GM19455 (cell line): Measurements from ENCODE around the gene ZNF576.
"Not testable (repeated sequence)": the region's sequence is repeated elsewhere in the genome, so short reads cannot be mapped to it uniquely, and the experiment has no call there.

ENCODE experiments used
- ATAC-seq: cut with Tn5 transposase; IDR thresholded peaks from one replicate; pipeline ENCODE4 v1.9.1; 2021; ENCODE audit not compliant: unreplicated experiment

Gene ZNF576

GRCh38 chr19:43598445-43599240 lies 2.2 kb downstream of the ZNF576 start:
- no peak for ATAC-seq

DNA sequence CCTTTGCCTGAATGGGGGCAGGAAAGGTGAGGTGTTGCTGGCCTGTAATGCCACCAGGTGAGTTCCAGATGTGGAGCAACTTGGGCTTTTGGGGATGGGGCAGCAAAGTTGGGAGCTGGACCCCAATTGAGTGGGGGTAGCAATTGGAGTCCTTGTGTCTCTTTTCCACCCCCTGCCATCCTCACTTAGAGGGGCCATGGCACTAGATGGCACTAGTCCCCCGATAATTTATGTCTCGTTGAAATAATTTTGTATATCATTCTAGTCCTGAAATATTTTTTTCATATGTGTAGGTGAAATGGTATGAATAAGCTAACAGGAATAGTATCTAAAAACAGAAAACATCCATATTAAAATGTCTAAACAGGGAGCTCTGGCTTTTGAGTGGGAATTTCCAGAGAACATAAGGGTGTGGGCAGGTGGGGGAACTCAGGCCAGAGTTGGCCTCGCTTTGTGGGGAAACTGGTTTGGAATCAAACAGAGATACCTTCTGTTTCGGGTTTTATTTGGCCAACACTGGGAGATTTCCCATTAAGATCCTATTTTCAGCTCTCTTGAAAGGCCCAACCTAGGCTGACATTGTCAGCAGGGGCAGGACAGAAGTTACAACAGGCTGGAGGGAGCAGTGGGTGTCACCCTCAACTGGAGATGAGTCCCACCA lies 3.4 kb downstream of the ZNF576 start:
- ATAC-seq = no peak

GRCh38 chr19:43600326-43600725 lies 3.9 kb downstream of the ZNF576 start:
- not testable (repeated sequence) for ATAC-seq

DNA sequence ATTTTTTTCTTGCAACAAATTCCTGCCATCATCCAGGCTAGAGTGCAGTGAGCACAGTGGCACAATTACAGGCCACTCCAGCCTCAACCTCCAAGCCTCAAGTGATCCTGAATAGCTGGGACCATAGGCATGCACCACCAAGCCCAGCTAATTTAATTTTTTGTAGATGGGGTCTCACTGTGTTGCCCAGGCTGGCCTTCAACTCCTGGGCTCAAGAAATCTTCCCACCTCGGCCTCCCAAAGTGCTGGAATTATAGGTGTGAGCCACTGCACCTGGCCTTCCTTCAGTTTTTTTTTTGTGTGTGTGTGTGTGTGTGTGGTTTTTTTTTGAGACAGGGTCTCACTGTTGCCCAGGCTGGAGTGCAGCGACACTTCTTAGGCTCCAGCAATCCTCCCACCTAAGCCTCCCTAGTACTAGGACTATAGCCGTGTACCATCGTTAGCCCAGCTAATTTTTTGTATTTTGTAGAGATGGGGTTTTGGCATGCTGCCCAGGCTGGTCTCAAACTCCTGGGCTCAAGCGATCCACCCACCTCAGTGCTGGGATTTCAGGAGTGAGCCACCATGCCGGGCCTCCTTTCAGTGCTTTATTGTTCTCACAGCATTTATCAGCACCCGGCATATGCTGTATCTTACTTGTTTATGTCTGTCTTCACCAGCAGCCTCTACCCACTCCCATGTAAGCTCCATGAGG lies 9.6 kb downstream of the ZNF576 start:
- no peak for ATAC-seq

DNA sequence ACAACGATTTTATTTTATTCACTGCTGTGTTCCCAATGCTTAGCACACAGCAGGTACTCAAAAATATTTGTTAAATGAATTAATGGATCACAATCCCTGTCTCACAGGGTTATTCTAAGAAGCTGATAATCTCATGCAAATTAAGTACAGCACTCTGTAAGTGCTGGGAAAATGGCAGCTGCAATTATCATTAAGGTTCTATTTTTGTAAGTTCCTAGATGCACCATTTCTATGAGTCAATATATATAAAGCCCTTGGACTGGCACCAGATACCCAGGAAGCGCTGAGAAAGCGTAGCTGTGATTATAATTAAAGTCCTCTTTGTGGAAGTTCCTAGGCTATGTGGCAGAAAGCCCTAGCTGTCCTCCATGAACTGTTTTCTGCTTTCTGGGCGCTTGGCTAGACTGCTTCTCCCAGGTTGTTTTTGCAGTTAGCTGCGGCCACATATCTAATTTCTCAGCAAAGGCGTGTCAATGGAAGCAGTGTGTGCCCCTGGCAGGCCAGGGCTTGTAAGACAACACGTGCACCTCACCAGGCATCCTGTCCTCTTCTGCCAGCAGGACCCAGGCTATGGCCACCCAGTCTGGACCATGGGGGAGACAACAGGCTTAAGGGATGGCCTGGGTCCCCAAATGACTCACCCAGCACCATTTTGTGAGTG lies 10.3 kb downstream of the ZNF576 start:
- no peak for ATAC-seq

- no peak for ATAC-seq
Measured at GRCh38 chr19:43607238-43608205, 11.1 kb downstream of the ZNF576 start.

GRCh38 chr19:43609872-43610271 lies 13.5 kb downstream of the ZNF576 start:
- no peak for ATAC-seq

DNA sequence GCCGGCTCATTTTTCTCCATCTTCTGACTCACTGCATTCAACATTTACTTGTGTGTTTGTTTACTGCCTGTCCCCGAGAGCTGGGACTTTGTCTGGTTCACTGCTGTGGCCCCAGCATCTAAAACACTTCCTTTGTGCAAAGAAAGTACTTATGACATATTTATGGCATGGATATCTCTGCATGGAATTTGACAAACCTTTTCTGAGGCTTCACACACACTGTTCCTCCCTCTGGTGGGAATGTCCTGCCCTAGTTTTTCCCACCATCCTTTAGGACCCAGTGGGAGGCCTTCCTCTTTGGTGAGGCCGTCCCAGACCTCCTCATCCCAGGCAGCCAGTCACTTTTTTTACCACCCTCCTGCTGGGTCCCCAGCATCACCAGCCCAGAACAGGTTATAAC lies 14.1 kb downstream of the ZNF576 start:
- no peak for ATAC-seq

DNA sequence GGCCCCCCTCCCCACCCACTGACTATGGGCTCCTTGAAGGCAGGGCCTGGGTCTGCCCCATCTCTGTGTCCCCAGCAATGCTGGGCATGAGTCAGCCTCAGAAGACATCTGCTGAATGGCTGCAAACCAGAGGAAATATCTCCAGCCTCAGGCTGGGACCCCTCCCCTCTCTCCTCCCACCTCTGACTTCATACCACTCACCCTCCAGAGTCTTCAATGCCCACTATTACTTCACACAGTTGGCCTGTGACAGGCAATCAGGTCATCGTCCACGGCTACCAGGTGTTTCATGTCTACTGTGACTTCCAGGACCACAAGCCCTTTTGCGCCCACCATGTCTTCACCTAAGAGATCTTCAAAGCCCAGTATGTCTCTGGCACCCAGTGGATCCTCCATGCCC lies 15.4 kb downstream of the ZNF576 start, which contains the start of gene SRRM5:
TSS of gene SRRM5 (plus strand) at position 301 of the 400 bp plus-strand sequence. CDS start at position 335, 34 bp downstream.
- ATAC-seq = no peak

GRCh38 chr19:43612374-43612773 lies 16.0 kb downstream of the ZNF576 start:
- ATAC-seq = no peak

GRCh38 chr19:43616306-43616705 lies 19.9 kb downstream of the ZNF576 start:
- ATAC-seq = no peak

GRCh38 chr19:43616954-43617353 lies 20.6 kb downstream of the ZNF576 start:
- ATAC-seq = no peak

GRCh38 chr19:43618921-43619261 lies 22.5 kb downstream of the ZNF576 start:
- ATAC-seq = peak; percentile 41

- peak; percentile 74 for ATAC-seq
Measured at GRCh38 chr19:43619262-43620060, 23.1 kb downstream of the ZNF576 start, which contains the start of gene ZNF428. Gene ZNF428, minus strand, starts transcription at chr19:43619629. Its CDS starts 5,325 bp downstream, at chr19:43614304.

- no peak for ATAC-seq
Measured at GRCh38 chr19:43620061-43621001, 23.9 kb downstream of the ZNF576 start.

GRCh38 chr19:43622070-43622469 lies 25.7 kb downstream of the ZNF576 start:
- no peak for ATAC-seq

GRCh38 chr19:43622956-43623355 lies 26.6 kb downstream of the ZNF576 start:
- no peak for ATAC-seq
